WERI-Rb-1 (cell line): ENCODE measurements around the gene DOC2A.

Source experiments
- DNase-seq: peaks from one replicate; pipeline ENCODE4 v3.0.0-alpha.2; 2020
- H3K27ac ChIP-seq: fragments of 250-450 bp; sonication (Bioruptor Pico); 2 replicates; pipeline ENCODE4 v1.5.1; 2020; ENCODE audit warnings: mild to moderate bottlenecking, moderate library complexity
- H3K27me3 ChIP-seq: fragments of 250-450 bp; sonication (Bioruptor Pico); 2 replicates; pipeline ENCODE4 v1.5.1; 2021; ENCODE audit warnings: mild to moderate bottlenecking, low read depth, moderate library complexity; ENCODE audit not compliant: insufficient read depth, severe bottlenecking
- H3K36me3 ChIP-seq: fragments of 250-450 bp; sonication (Bioruptor Pico); 2 replicates; pipeline ENCODE4 v1.5.1; 2020; ENCODE audit warnings: mild to moderate bottlenecking, moderate library complexity
- H3K4me3 ChIP-seq: 2 replicates; pipeline ENCODE4 v1.5.1; 2011; ENCODE audit warnings: low read depth, mild to moderate bottlenecking, control low read depth, low read length
- H3K9me3 ChIP-seq: fragments of 250-450 bp; sonication (Bioruptor Pico); 2 replicates; pipeline ENCODE4 v1.5.1; 2021; ENCODE audit warnings: mild to moderate bottlenecking, moderate library complexity; ENCODE audit not compliant: severe bottlenecking
- TF ChIP-seq, protein P1 (sequence below): IDR thresholded peaks from 2 replicates; pipeline ENCODE4 v1.5.1; 2011; ENCODE audit warnings: low read depth, mild to moderate bottlenecking, control low read depth, inconsistent platforms, low read length

DOC2A gene

DNA sequence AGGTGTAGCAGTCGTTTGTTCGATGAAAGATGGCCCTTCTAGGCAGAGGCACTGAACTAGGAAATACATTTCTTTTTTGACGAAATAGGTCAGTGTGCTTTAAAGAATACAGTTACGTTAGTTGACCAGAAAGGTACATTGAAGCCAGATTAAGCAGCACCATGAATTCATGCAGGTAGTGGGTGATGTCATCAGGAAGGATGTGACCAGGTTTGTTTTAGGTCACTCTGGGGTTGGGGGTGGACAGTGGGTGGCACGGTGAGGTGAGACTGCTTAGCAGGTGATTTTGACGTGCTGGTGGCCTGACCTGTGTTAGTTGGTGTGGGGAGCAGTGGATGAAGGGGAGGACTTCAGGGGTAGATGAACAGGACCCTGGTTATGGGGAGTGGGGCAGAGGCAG is 11.2 kb downstream of the DOC2A start:
- DNase-seq = no peak
- TF ChIP-seq, protein P1, sequence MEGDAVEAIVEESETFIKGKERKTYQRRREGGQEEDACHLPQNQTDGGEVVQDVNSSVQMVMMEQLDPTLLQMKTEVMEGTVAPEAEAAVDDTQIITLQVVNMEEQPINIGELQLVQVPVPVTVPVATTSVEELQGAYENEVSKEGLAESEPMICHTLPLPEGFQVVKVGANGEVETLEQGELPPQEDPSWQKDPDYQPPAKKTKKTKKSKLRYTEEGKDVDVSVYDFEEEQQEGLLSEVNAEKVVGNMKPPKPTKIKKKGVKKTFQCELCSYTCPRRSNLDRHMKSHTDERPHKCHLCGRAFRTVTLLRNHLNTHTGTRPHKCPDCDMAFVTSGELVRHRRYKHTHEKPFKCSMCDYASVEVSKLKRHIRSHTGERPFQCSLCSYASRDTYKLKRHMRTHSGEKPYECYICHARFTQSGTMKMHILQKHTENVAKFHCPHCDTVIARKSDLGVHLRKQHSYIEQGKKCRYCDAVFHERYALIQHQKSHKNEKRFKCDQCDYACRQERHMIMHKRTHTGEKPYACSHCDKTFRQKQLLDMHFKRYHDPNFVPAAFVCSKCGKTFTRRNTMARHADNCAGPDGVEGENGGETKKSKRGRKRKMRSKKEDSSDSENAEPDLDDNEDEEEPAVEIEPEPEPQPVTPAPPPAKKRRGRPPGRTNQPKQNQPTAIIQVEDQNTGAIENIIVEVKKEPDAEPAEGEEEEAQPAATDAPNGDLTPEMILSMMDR = no peak
- Histone ChIP-seq H3K27me3 (no peaks in the 10 kb centered on the region), H3K27ac (no peak overlapping the region), H3K9me3 (no peaks in the 10 kb centered on the region), H3K36me3 (peaks cover 46% of the 10 kb centered on the region), H3K4me3 (no peak overlapping the region)

DNA sequence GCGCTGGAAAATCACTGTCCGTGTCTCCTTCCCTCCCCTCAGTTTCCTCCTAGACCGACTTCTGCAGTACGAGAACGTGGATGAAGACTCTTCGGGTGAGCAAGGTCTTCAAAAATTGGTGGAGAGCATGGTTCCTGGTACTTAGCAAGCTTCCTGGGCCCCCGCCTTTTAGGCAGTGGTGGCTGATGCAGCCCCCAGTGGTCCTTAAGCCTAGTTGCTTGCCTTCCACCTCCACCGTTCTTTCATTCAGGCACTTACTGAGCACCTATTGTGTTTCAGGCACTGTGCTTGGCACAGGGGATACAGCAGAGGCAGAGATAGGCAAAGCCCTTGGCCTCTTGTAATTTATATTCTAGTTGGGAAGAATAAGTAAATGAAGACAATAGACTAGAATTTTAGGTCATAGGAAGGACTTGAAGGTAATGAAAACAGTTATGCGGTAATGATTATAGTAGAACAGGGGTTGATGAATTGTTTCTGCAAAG is 14.0 kb downstream of the DOC2A start:
- Histone ChIP-seq H3K27me3 (no peaks in the 10 kb centered on the region), H3K4me3 (peak overlapping the region; percentile 77), H3K27ac (peak overlapping the region; percentile 100), H3K36me3 (peaks cover 55% of the 10 kb centered on the region), H3K9me3 (no peaks in the 10 kb centered on the region)
- DNase-seq = no peak
- TF ChIP-seq, protein P1 = no peak

- Histone ChIP-seq H3K9me3 (no peaks in the 10 kb centered on the region), H3K27ac (peak within 1 kb of the TSS; percentile 100), H3K4me3 (peak within 1 kb of the TSS; percentile 77), H3K27me3 (no peaks in the 10 kb centered on the region), H3K36me3 (peaks cover 56% of the 10 kb centered on the region)
- peak; percentile 99 for DNase-seq
- TF ChIP-seq, protein P1 = no peak
These were observed 14.7 kb downstream of the DOC2A start, which contains the start of gene INO80E for GRCh38 chr16:29995911-29996765. Gene INO80E, plus strand, starts transcription at chr16:29996241. Its CDS starts 70 bp downstream, at chr16:29996311.

DNA sequence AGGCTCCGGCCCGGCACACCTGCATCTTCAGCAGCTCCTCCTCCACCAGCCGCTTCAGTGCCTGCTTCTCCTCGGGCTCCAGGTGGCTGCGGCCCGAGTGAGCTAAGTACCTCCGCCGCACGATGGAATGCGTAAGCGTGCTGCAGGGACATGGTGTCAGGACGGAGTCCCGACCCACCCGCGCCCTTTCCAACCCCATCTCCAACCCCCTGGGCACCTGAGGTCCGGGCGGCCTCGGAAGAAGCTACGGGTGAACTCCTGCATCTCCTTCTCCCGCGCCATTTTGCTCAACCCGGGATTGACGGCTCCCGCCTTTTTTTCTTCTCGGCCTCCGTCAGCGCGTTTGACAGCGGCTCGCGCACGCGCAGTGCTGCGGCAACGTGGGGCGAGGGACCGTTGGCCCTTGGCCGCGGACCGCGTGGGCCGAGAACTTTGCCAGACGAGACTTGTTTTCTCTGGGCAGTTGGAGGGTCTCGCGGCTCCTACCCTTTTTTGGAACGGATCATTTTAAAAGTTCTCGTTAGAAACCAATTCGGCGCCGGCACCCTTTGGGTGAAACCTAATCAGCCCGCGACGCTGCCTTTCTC is 15.4 kb downstream of the DOC2A start, which contains the start of gene HIRIP3:
TSS of gene HIRIP3 (minus strand) at position 294 of the 587 bp plus-strand sequence. CDS start at position 282, 12 bp downstream.
- H3K27me3 ChIP-seq = no peaks in the 10 kb centered on the region
- DNase-seq = peak; percentile 89
- H3K36me3 ChIP-seq = peaks cover 63% of the 10 kb centered on the region
- H3K9me3 ChIP-seq = no peaks in the 10 kb centered on the region
- H3K4me3 ChIP-seq = peak within 1 kb of the TSS; percentile 77
- TF ChIP-seq, protein P1 = no peak
- H3K27ac ChIP-seq = peak within 1 kb of the TSS; percentile 100

GRCh38 chr16:29994600-29995323 is 16.1 kb downstream of the DOC2A start:
- Histone ChIP-seq H3K36me3 (peaks cover 70% of the 10 kb centered on the region), H3K4me3 (peak overlapping the region; percentile 77), H3K27me3 (no peaks in the 10 kb centered on the region), H3K9me3 (no peaks in the 10 kb centered on the region), H3K27ac (peak overlapping the region; percentile 100)
- TF ChIP-seq, protein P1 = no peak
- DNase-seq = peak; percentile 81
